ENCODE results near the gene CALML4. TPM values are rescaled to one million over a fixed set of nuclear protein-coding genes. Genes with fewer than 3 reads are reported as not detected.
"Not testable (repeated sequence)": the region's sequence is repeated elsewhere in the genome, so short reads cannot be mapped to it uniquely, and the experiment has no call there.

CALML4 gene
- total RNA-seq, 3 donors from 2014 or later: 4.0 to 5.5 (median 4.8) TPM

DNA sequence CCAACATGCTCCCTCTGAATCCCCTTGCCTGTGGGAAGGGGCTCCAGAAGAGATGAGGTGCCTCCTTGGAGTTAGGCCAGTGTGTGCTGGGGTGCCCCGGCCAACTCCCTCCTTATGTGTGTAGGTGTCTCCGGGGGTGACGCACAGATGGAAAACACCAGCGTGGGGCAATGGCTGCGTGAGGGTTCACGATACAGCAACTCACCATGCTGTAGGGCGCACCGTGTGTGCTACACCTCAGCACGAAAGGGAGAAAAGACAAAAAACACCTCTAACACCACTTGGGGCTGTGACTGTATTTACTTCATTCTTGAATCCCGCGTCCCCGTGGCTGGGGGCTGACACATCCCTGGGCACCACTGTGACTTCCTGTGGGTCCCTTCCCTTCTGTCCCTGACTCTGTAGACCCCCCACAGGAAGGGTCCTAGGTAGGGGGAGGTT is 1.6 kb upstream of the CALML4 start:
- no peak overlapping the region for H3K4me3 Mint-ChIP-seq
- H3K27me3 Mint-ChIP-seq (ENCODE audit: low read depth): no peaks in the 10 kb centered on the region

DNA sequence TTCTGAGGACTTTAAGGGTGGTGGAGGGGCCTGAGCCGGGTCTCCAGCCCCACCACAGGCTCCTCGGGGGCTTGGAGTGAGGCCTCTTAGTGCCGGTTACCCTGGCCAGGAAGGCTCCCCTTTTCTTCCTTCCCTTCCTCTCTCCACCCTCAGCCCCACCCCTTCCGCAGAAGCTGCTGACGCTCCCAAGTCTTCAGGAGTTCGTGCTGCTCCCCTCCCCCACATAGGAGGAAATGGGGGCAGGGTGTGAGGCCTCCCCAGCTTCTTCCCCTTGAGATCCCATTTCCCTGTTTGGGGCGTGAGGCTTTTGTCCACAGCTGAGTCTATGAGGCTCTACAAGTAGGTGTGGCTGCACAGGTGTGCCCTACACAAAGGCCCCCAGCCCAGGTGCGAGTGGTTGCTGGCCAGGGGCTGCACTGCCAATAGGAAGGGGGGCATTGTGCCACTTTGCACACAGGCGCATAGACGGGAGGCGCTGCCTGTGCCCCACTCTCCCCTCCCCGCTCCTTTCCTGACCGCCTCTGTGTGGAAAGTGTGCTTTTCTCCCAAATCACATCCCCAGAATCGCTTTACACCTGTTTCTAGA is 915 bp upstream of the CALML4 start:
- peaks cover 21% of the 10 kb centered on the region for H3K4me1 Mint-ChIP-seq (ENCODE audit: low read depth)
- no peaks in the 10 kb centered on the region for H3K36me3 Mint-ChIP-seq (ENCODE audit: insufficient read depth)
- H3K9me3 Mint-ChIP-seq: no peaks in the 10 kb centered on the region
- ATAC-seq (no peak), DNase-seq (no peak)
- no peaks in the 10 kb centered on the region for H3K27me3 Mint-ChIP-seq (ENCODE audit: low read depth)
- no peak overlapping the region for H3K4me3 Mint-ChIP-seq

More for the DNA sequence above, 1.6 kb upstream of the CALML4 start:
- no peaks in the 10 kb centered on the region for H3K36me3 Mint-ChIP-seq (ENCODE audit: insufficient read depth)
- H3K4me1 Mint-ChIP-seq (ENCODE audit: low read depth): peaks cover 21% of the 10 kb centered on the region
- ATAC-seq: no peak
- no peaks in the 10 kb centered on the region for H3K9me3 Mint-ChIP-seq
- DNase-seq: no peak

DNA sequence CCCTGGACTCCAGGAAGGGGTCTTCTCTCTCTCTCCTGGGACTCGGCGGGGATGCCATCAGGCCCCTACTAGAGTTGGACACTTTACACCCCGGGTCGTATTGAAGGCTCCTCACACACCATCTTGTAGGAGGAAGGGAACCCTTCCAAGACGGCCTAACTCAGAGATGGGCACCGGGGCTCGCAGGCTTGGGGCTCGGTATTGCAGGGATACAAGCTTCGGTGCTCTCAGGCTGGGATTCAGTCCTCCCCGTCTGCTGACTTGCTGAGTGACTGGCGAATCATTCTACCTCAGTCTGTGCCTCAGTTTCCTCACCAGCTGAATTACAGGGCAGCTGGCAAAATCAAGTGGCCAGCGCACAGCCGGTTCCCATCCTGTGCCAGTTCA is 419 bp upstream of the CALML4 start:
- Mint-ChIP-seq H3K9me3 (no peaks in the 10 kb centered on the region), H3K4me1 (ENCODE audit: low read depth) (peaks cover 21% of the 10 kb centered on the region), H3K27me3 (ENCODE audit: low read depth) (no peaks in the 10 kb centered on the region), H3K4me3 (no peak overlapping the region), H3K36me3 (ENCODE audit: insufficient read depth) (no peaks in the 10 kb centered on the region)
- ATAC-seq (no peak), DNase-seq (no peak)

DNA sequence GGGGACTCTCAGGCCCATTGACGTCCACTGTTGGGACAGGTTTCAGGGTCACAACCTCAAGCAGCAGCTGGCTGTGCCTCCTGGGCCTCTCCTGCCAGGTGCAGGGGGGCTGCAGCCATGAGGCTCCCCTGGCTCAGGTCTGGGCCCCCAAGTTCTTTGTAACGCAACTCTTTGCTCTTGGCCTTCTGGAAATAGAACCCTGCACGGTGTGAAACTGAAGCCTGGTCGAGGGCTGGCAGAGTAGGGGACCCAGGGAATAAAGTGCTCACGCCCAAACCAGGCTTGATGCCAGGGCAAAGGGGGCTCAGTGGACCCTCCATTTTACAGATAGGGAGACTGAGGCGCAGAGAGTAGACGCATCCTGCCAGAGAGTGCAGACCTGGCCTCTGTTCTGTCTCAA is 771 bp downstream of the CALML4 start:
- no peaks in the 10 kb centered on the region for H3K36me3 Mint-ChIP-seq (ENCODE audit: insufficient read depth)
- H3K27me3 Mint-ChIP-seq (ENCODE audit: low read depth): no peaks in the 10 kb centered on the region
- H3K9me3 Mint-ChIP-seq: no peaks in the 10 kb centered on the region
- H3K4me3 Mint-ChIP-seq: no peak overlapping the region
- no peak for ATAC-seq
- DNase-seq: no peak
- peaks cover 13% of the 10 kb centered on the region for H3K4me1 Mint-ChIP-seq (ENCODE audit: low read depth)

DNA sequence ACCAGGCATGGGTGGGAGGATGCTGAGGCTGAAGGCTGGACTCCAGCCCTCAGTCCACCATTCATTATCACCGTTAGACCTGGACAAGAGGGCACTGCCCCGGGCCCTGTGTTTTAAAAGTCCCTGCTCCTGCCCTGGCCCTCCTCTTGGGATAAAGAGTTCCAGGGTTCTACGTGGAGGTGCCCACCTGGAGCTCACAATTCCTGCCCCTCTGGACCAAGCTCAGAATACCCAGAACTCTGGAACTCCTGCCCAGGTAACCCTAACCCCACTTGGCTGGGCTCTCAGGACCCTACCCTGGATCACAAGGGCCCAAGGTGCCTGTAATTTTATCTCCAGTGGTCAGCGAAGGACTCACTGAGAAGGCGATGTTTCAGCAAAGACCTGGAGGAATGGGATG is 1.2 kb downstream of the CALML4 start:
- H3K4me3 Mint-ChIP-seq: no peak overlapping the region
- H3K36me3 Mint-ChIP-seq (ENCODE audit: insufficient read depth): no peaks in the 10 kb centered on the region
- ATAC-seq: no peak

DNA sequence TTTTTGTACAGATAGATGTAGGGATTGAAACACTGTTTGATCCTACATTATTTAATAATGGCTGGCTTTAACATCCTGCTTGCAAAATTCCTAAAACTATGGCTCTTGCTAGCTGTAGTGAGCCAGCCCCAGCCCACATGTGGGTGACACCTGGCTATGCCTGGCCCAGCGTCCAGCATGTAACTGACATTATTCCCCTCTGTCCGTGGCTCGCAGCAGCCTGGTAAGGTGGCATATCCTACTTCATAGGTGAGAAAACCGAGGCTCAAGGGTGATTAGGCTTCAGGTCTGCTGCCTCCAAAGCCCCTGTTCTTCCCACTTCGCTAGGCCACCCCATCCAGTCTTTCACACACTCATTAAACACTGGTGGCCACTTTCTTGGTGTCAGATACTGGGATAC is 1.6 kb downstream of the CALML4 start:
- no peaks in the 10 kb centered on the region for H3K36me3 Mint-ChIP-seq (ENCODE audit: insufficient read depth)
- H3K27me3 Mint-ChIP-seq (ENCODE audit: low read depth): no peaks in the 10 kb centered on the region
- DNase-seq (no peak), ATAC-seq (no peak)
- H3K9me3 Mint-ChIP-seq: no peaks in the 10 kb centered on the region
- H3K4me3 Mint-ChIP-seq: no peak overlapping the region
- peaks cover 8% of the 10 kb centered on the region for H3K4me1 Mint-ChIP-seq (ENCODE audit: low read depth)

More for the DNA sequence above, 1.2 kb downstream of the CALML4 start:
- no peaks in the 10 kb centered on the region for H3K27me3 Mint-ChIP-seq (ENCODE audit: low read depth)
- H3K9me3 Mint-ChIP-seq: no peaks in the 10 kb centered on the region
- H3K4me1 Mint-ChIP-seq (ENCODE audit: low read depth): peaks cover 12% of the 10 kb centered on the region
- DNase-seq: no peak

DNA sequence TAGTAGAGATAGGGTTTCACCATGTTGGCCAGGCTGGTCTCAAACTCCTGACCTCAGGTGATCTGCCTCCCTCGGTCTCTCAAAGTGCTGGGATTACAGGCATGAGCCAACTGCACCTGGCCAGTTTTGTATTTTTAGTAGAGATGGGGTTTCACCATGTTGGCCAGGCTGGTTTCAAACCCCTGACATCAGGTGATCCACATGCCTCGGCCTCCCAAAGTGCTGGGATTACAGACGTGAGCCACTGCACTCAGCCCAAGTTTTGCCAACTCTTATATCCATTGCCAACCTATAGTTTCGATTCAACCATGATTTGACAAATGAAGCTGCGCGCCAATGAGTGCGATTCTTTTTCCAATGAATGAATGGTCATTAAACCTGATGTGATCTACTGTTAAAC is 2.1 kb downstream of the CALML4 start:
- not testable (repeated sequence) for ATAC-seq; H3K36me3 Mint-ChIP-seq (ENCODE audit: insufficient read depth); H3K4me1 Mint-ChIP-seq (ENCODE audit: low read depth); H3K9me3 Mint-ChIP-seq; H3K4me3 Mint-ChIP-seq; H3K27me3 Mint-ChIP-seq (ENCODE audit: low read depth); DNase-seq

DNA sequence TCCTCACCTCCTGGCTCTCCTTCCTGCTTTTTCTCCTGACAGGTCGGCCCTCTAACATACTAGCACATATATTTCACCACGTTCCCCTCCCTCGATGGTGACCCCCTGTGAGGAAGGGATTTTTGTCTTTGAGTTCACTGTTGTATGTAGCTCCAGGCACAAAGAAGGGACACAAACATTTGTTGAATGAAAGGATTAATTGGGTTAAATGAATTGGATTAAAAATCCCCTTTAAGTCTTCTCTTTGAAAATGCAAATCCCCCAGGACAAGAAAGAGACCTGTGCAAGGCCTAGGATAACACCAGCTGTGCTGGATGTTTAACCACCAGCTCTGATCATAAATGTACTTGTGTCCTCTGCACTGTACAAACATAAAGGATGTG is 3.3 kb downstream of the CALML4 start:
- H3K27me3 Mint-ChIP-seq (ENCODE audit: low read depth): no peaks in the 10 kb centered on the region
- H3K4me3 Mint-ChIP-seq: no peak overlapping the region
- no peaks in the 10 kb centered on the region for H3K36me3 Mint-ChIP-seq (ENCODE audit: insufficient read depth)
- ATAC-seq (no peak), DNase-seq (no peak)
- H3K4me1 Mint-ChIP-seq (ENCODE audit: low read depth): peaks cover 5% of the 10 kb centered on the region
- no peaks in the 10 kb centered on the region for H3K9me3 Mint-ChIP-seq

DNA sequence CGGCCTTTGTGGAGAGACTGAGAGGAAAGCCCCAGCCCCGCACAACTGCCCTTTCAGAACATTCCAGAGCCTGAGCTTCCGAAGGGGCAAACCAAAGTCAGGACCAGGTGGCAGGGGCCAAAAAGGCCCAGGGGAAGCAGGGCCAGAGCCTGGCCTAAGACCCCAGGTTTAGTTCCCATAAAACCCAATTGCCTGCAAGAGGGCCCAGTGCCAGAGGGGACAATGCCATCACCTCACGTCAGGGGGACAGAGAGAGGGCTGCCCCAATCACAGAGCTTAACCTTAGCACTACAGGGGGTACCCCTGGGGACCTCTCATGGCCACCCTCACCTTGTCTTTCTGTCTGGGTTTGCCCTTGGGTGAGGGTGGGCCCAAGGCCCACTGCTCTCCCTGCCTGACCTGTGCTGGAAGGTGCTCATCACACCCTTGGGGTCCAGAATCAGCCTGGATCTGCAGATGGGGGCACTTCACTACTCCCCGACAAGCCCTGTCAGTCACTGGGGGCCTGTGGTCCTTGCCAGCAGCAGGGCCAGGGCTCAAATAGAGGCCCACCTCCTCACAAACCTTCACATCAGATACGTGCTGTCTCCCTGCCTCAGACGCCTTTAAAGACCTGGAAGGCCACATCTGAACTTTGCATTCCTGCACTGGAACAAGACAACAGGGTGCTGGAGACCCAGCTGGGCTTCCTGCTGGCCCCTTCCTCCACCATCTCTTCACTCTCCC is 3.8 kb downstream of the CALML4 start:
- H3K9me3 Mint-ChIP-seq: no peaks in the 10 kb centered on the region
- no peak for DNase-seq
- no peak overlapping the region for H3K4me3 Mint-ChIP-seq
- no peaks in the 10 kb centered on the region for H3K36me3 Mint-ChIP-seq (ENCODE audit: insufficient read depth)
- peaks cover 4% of the 10 kb centered on the region for H3K4me1 Mint-ChIP-seq (ENCODE audit: low read depth)
- H3K27me3 Mint-ChIP-seq (ENCODE audit: low read depth): no peaks in the 10 kb centered on the region
- ATAC-seq: no peak

DNA sequence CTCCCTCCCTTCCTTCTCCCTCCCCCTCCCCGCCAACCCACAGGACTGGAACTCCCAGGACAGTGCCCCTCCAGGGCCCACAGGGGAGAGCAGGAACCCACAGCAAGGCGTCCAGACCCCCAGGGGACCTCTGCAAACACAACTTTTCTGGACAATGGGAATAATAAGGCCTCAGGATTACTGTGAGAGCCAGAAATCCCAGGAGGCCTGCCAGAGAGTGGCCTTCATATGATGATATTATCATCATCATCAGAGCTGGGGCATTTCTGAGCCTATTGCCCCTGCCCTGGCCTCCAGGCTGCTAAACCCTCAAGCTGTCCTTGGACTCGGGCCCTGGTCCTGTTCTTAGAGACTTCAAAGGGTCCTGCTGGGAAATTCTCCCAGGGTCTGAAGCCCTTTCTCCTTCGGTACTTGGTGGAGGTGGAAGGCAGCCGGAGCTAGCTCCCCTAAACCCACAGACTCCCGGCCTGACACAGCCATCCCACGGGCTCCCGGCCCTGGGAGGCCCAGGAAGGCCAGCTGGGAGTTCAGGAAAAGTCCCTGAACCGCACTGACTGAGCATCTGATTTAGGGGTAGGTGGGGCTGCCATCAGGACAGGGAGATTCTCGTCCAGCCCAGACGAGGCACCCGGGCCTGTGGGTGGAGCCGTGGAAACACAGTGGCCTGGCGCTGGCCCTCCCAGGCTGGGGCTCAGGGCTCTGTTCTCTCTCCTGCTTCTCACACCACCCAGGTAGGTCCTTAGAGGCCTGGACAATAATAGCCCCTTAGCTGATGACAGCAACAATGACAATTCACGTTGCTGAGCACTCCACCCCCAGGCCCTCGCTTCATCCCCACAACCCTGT is 4.9 kb downstream of the CALML4 start:
- no peaks in the 10 kb centered on the region for H3K27me3 Mint-ChIP-seq (ENCODE audit: low read depth)
- ATAC-seq (no peak), DNase-seq (no peak)
- H3K4me1 Mint-ChIP-seq (ENCODE audit: low read depth): no peaks in the 10 kb centered on the region
- H3K36me3 Mint-ChIP-seq (ENCODE audit: insufficient read depth): peaks cover 2% of the 10 kb centered on the region
- H3K4me3 Mint-ChIP-seq: no peak overlapping the region
- H3K9me3 Mint-ChIP-seq: no peaks in the 10 kb centered on the region

DNA sequence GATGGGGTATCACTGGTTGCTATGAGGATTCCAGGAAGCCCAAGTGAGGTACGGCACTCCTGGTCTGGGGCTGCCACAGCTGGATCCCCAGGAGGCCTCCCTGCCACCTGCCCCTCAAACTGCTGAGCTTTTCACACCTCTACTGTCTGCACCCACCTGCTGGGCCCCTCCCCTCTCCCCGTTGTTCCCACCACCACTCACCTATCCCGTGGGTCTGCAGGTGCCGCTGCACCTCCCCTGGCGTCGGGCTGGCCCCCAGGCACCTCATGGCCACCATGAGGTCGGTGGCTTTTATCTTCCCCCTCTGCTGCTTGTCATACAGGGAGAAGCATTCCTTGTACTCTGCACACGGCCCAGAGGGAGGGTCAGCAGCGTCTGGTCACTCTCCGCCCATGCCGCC is 5.8 kb downstream of the CALML4 start:
- H3K36me3 Mint-ChIP-seq (ENCODE audit: insufficient read depth): peaks cover 7% of the 10 kb centered on the region
- H3K4me1 Mint-ChIP-seq (ENCODE audit: low read depth): no peaks in the 10 kb centered on the region
- ATAC-seq (no peak), DNase-seq (no peak)
- no peaks in the 10 kb centered on the region for H3K9me3 Mint-ChIP-seq
- H3K27me3 Mint-ChIP-seq (ENCODE audit: low read depth): no peaks in the 10 kb centered on the region
- no peak overlapping the region for H3K4me3 Mint-ChIP-seq

DNA sequence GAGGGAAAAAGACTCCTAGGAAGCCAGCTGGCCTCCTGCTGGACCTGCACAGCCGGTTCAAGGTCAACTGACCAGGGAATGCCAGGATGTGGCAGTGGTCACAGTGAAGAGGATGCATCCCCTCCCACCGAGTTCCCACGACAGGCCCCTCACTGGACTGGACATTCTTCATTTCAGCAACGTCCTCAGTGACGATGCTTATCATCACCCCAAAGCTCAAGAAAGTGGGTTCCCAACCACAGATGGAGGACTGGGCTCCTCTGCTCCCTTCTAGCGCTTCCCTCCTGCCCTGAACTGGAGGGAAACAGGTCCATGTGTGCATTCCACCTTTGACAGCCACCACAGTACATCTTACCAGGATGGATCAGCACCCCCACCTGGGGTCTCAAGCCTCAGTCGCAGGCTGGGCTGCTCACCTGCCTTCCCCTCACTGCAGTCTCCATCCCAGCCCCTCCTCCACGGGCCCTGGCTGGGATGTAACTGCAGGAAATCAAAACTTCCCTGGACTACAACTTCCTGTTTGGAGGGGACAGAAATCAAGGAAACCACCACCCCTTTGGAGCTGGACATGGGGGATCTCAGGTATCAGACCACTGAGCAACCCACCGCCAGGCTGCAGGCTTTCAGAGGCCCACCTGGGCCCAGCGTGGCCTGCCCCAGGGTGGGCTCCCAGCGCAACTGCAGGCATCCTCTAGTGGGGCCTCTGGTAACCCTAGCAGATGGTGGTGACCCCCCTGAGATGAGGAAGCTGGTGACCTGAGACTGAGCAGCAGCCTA is 7.3 kb downstream of the CALML4 start:
- Mint-ChIP-seq H3K9me3 (no peaks in the 10 kb centered on the region), H3K4me3 (no peak overlapping the region), H3K4me1 (ENCODE audit: low read depth) (no peaks in the 10 kb centered on the region), H3K27me3 (ENCODE audit: low read depth) (no peaks in the 10 kb centered on the region), H3K36me3 (ENCODE audit: insufficient read depth) (peaks cover 14% of the 10 kb centered on the region)
- ATAC-seq (no peak), DNase-seq (no peak)

DNA sequence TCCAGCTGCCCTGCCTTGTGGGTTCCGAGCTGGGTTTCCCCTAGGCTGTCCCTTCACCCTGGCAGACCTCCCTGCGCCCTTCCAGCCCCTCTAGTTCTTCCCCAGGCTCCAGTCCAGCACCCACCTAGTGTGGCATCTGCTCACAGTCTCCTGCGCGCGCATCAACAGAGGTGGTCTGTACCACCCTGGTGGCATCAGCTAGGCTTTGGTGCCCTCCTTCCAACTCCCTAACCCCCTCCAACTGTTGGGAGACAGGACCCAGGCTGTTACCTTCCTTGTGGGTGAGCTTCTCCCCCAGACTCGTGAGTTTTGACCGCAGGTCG is 8.0 kb downstream of the CALML4 start:
- Mint-ChIP-seq H3K9me3 (no peaks in the 10 kb centered on the region), H3K27me3 (ENCODE audit: low read depth) (no peaks in the 10 kb centered on the region), H3K4me1 (ENCODE audit: low read depth) (no peaks in the 10 kb centered on the region), H3K4me3 (no peak overlapping the region), H3K36me3 (ENCODE audit: insufficient read depth) (peaks cover 18% of the 10 kb centered on the region)
- DNase-seq (no peak), ATAC-seq (no peak)

DNA sequence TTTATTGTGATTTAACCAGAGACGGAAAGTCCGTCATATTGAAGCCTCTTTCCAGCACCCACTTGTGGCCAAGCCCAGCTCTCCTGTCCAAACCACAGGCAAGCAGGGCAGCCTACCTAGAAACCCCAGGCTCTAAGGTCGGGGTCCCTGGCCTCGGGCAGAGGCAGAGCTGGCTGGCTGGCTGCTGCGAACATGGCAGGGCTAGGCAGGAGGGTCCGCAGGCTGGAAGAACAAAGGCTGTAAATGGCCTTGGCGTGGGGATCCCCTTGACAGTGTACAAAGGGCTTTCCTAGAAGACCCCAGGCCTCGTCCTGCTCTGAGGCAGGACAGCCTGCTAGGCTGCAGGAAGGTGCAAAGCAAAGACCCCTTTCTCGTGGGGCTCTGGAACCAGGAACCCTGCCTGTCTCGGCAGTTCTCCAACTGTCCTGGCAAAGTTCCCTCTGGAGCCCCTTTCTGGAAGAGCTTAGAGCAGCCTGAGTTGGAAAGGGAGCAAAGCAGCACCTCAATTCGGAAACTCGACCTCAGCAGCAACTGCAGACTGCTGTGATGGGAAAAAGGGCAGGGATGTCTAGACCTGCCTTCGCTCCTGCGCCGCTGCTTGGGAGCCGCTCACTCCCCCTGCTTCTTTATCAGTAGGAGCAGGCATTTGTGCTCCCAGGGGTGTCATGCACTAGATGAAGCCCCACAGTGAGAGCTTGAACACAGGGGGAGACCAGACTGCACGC is 8.5 kb downstream of the CALML4 start:
- no peak for DNase-seq
- Mint-ChIP-seq H3K4me3 (no peak overlapping the region), H3K36me3 (ENCODE audit: insufficient read depth) (peaks cover 20% of the 10 kb centered on the region), H3K9me3 (no peaks in the 10 kb centered on the region), H3K4me1 (ENCODE audit: low read depth) (no peaks in the 10 kb centered on the region), H3K27me3 (ENCODE audit: low read depth) (no peaks in the 10 kb centered on the region)
- no peak for ATAC-seq
